GM18526 (cell line): Measurements from ENCODE around the gene CEP128.

Source experiments
- POLR2A ChIP-seq: IDR thresholded peaks from 3 replicates; pipeline ENCODE4 v1.6.1; 2011; ENCODE audit not compliant: insufficient read length; ENCODE audit errors: extremely low read depth

The CEP128 gene

GRCh38 chr14:80504781-80505180, 436.8 kb downstream of the CEP128 start:
- TF ChIP-seq POLR2A, result no peak

DNA sequence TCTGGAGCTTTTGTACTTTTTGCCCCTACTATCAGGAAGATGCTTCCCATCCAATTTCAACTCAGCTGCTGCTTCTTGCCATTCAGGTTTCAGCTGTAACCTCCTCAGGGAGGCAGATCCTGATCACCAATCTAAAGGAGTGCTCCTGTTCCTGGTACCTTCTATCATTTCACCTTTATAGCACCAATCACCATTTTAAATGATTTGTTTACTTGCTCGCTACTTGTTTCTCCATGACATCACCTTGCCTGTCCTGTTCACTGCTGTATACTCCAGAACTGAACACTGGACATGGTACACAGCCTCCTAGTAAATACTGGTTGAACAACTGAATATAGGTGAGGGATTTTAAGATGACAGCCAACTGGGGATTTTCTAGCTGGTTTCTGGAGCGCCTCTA, 443.0 kb downstream of the CEP128 start:
- TF ChIP-seq POLR2A, result no peak

DNA sequence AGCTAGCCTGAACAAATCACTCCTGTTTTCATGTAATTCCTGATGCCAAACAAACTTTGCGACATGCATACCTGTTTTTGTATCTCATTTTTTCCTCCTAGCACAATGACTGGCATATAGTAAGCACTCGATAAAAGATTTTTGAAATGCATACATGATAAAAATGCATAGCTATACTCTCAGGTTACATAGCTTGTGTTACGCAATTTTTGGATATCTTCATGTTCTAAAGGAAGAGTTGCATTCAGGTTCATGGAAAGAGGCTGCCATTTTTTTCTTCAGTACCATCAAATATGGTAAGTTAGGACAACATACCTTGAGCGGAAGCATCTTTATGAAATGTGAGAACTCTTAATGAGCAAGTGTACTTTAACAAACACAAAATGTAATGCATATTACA, 445.4 kb downstream of the CEP128 start:
- no peak for TF ChIP-seq POLR2A

- no peak for TF ChIP-seq POLR2A
These were observed 446.8 kb downstream of the CEP128 start for GRCh38 chr14:80494769-80495168.

- TF ChIP-seq POLR2A, result no peak
These were observed 447.9 kb downstream of the CEP128 start for GRCh38 chr14:80493620-80494019.

GRCh38 chr14:80491650-80492049, 449.9 kb downstream of the CEP128 start:
- TF ChIP-seq POLR2A, result no peak

DNA sequence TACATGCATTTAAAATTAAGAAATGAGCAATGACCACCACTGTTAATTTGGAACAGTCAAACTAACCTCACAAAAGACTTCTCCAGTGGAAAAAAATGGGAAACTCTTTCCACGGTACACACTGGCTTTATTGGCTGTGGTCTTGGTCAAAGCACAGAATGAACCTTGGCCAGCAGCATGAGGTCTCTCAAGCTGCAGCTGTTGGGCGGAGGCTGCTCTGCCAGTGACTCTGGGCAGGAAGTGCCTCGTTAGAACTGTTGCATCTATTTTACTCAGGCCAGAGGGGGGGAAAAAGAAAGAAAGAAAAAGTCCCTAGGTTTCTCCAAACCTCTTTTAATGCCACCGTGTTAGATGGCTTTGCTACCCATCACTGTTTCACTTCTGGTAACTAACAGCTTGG, 450.4 kb downstream of the CEP128 start:
- no peak for TF ChIP-seq POLR2A

- TF ChIP-seq POLR2A, result no peak
These were observed 452.0 kb downstream of the CEP128 start for GRCh38 chr14:80489513-80489912.

- TF ChIP-seq POLR2A, result no peak
These were observed 455.8 kb downstream of the CEP128 start for GRCh38 chr14:80485764-80486163.

- TF ChIP-seq POLR2A, result no peak
These were observed 458.2 kb downstream of the CEP128 start for GRCh38 chr14:80483331-80483730.

DNA sequence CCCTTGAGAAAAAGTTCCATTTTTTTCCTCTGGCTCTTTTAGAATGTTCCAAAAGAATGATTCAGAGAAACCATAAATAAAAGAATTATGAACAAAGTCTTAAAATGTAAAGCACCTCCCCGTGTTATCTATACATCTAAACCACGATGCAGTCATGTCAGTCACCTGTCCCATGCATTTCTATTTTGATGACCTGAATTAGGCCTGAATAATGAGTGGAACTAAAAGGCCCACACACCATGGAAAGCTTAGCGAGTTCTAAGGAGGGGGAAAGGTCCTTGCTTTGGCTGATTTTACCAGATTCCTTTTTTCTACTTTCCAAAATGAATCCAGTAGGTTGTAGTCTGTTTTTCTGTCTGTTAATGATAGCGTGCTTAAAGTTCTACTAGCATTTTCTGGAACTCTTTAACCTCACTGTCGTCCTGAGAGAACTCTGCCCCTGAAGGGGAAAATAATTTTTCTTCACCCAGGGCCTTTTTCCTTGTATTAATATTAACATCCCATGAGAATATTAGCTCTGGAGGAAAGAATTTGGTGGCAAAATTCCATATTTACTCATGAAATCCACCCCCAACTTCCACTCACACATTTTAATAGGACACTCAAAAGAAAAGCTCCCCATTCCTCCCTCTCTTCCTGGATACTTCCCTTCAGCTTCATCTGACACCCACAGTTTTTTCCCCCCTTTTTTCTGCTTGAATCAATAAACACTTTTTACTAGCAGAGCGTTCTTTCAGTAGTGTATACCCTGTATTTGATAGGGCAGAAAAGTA, 464.0 kb downstream of the CEP128 start:
- no peak for TF ChIP-seq POLR2A

- TF ChIP-seq POLR2A, result no peak
These were observed 466.5 kb downstream of the CEP128 start for GRCh38 chr14:80475074-80475473.

- no peak for TF ChIP-seq POLR2A
These were observed 473.0 kb downstream of the CEP128 start for GRCh38 chr14:80468331-80469122.

DNA sequence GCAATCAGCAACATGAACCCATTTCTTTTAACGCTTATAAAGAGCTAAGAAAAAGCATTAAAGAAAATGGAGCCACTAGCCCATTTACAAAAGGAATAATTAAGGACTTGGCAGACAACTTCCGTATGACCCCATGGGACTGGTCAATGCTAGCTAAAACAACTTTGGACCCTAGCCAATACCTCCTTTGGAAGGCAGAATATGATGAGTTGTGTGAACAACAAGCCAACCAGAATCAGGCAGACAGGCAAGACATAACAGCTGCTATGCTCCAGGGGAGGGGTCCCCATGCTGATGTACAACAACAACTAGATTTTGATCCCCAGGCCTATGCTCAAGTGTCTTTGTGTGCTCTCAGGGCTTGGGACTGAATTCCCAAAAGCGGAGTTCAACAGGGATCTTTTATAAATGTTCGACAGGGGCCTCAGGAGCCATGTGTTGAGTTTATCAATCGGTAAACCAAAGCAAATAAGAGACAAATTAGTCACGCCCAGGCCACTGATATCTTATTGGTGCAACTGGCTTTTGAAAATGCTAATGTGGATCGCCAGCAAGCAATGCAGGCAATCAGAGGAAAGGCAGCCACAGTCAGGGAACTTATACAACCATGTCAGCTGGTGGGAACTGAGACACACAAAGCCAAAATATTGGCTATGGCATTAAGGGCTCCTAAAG, 475.9 kb downstream of the CEP128 start:
- TF ChIP-seq POLR2A, result no peak

DNA sequence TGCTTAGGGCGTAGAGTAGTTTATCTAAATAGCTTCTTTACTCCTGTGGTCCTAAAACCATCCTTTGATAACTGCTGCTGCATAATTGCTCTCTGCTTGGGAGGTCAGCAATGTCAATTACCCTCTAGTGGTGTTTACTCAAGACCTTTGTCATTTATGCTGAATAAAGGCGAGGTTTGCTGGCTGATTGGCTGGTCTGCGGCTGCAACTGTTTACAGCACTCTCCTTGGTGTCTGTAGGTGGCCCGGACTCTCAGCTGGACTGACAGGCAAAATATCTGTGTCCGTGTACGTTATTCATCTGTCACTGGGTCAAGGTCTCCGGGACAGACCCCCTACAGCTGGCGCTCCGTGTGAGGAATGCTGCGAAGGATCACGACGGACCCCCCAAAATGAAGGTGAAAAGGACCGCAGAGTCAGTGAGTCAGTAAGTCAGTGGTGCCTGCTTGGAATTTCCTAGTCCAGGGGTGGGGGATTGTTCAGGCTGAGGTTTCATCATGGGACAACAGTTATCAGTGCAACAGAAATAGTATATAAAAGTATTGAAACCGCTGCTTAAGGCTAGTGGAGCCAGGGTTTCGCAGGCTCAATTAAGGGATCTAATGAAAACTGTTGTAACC, 476.9 kb downstream of the CEP128 start:
- no peak for TF ChIP-seq POLR2A
